ENCODE data around the gene ATXN7L1.

GRCh38 chr7:105872491-105872890 is 3.9 kb downstream of the ATXN7L1 start:
- TF ChIP-seq POLR2A (IDR thresholded peaks at IDR 0.05), result no peak
- no peak for TF ChIP-seq CTCF (IDR thresholded peaks at IDR 0.05)
